ENCODE measurements around the gene BEGAIN.

- TF ChIP-seq CTCF (IDR thresholded peaks at IDR 0.05 in 8 of 11, conservative IDR thresholded peaks at IDR 0.05 in 3 of 11) (no peak), POLR2A (IDR thresholded peaks at IDR 0.05) (no peak)
Measured at GRCh38 chr14:100626614-100627013, 39.4 kb upstream of the BEGAIN start.

Data from spleen (tissue), 7 donors.